Peyer's patch (tissue), 4 donors: Measurements from ENCODE around the gene ZNF787. TPM values are rescaled to one million over a fixed set of nuclear protein-coding genes. Genes with fewer than 3 reads are reported as not detected.
A peak's percentile ranks its signal among the peaks of the same experiment; 100 is the strongest.

Experiments
- DNase-seq, 3 donors: peaks; one replicate each; pipeline ENCODE4 v3.0.0-alpha.2; 2017 to 2019
- H3K27ac ChIP-seq, 4 donors: fragments of 200-600 bp; sonication (generic); one replicate each; pipeline ENCODE4 v1.5.1; 2016 to 2019
- H3K27me3 ChIP-seq, 2 donors: fragments of 200-600 bp; sonication (generic); one replicate each; pipeline ENCODE4 v1.5.1; 2019
- H3K36me3 ChIP-seq, 3 donors: fragments of 200-600 bp; sonication (generic); one replicate each; pipeline ENCODE4 v1.5.1; 2016 to 2019
- H3K4me1 ChIP-seq, 4 donors: fragments of 200-600 bp; sonication (generic); one replicate each; pipeline ENCODE4 v1.5.1; 2016 to 2019
- H3K4me3 ChIP-seq, 4 donors: fragments of 200-600 bp; sonication (generic); 1 replicate in 3 of 4; 2 replicates in 1 of 4; pipeline ENCODE4 v1.5.1; 2016 to 2019; ENCODE audit warnings: mild to moderate bottlenecking in 1 of 4
- H3K9me3 ChIP-seq, 4 donors: fragments of 200-600 bp; sonication (generic); one replicate each; pipeline ENCODE4 v1.5.1; 2016 to 2019; ENCODE audit warnings: mild to moderate bottlenecking in 1 of 4
- CTCF ChIP-seq, 6 experiments: fragments of 450-650 bp in 4 of 6; fragments of 200-600 bp in 2 of 6; sonication (generic) in 1 of 6; IDR thresholded peaks; one replicate each; pipeline ENCODE4 v1.5.1; 2017 to 2019; ENCODE audit warnings: antibody characterized with exemption in 6 of 6, mild to moderate bottlenecking in 3 of 6, moderate library complexity in 1 of 6
- POLR2A ChIP-seq, 2 donors: fragments of 450-650 bp; IDR thresholded peaks; one replicate each; pipeline ENCODE4 v1.5.1; 2017; ENCODE audit warnings: antibody characterized with exemption in 2 of 2, mild to moderate bottlenecking in 2 of 2, moderate library complexity in 2 of 2
- total RNA-seq, 4 donors: library from RNA; depleted of rRNA; stranded (reverse); fragments of >200 nt; gene quantifications; one replicate each; pipeline ENCODE4 v1.1.0, GENCODE V29; 2016

The ZNF787 gene
- total RNA-seq, 4 donors from 2014 or later = 19.0 to 42.1 (median 26.9) TPM

- TF ChIP-seq POLR2A (IDR thresholded peaks at IDR 0.05) (no peak), CTCF (IDR thresholded peaks at IDR 0.05) (no peak)
- Histone ChIP-seq H3K36me3 (peaks cover 0 to 16% (median 0%) of the 10 kb centered on the region in 3 donors), H3K4me3 (no peak overlapping the region), H3K27me3 (no peaks in the 10 kb centered on the region), H3K9me3 (no peaks in the 10 kb centered on the region), H3K4me1 (no peaks in the 10 kb centered on the region), H3K27ac (no peak overlapping the region)
- no peak for DNase-seq
Observed at GRCh38 chr19:56161534-56161933, 40.4 kb upstream of the ZNF787 start.

GRCh38 chr19:56159622-56160271, 38.7 kb upstream of the ZNF787 start:
- Histone ChIP-seq H3K36me3 (peaks cover 0 to 18% (median 0%) of the 10 kb centered on the region in 3 donors), H3K27ac (no peak overlapping the region), H3K4me1 (no peaks in the 10 kb centered on the region), H3K27me3 (no peaks in the 10 kb centered on the region), H3K9me3 (no peaks in the 10 kb centered on the region), H3K4me3 (no peak overlapping the region)
- TF ChIP-seq POLR2A (IDR thresholded peaks at IDR 0.05) (no peak), CTCF (IDR thresholded peaks at IDR 0.05) (no peak)
- no peak for DNase-seq

DNA sequence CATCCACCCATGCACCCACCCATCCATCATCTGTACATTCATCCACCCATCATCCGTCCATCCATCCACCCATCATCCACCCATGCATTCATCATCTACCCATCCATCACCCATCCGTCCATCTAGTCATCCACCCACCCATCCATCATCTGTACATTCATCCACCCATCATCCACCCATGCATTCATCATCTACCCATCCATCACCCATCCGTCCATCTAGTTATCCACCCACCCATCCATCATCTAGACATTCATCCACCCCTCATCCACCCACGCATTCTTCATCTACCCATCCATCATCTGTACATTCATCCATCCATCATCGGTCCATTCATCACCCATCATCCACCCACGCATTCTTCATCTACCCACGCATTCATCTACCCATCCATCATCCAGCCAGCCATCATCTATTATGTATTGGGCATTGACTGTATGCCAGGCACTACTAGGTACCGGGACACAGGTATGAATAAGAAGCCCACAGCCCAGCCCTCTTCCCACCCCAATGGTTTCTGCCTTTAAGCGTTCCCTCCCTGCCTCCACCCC, 38.0 kb upstream of the ZNF787 start:
- peaks cover 0 to 20% (median 0%) of the 10 kb centered on the region in 3 donors for H3K36me3 ChIP-seq
- TF ChIP-seq POLR2A (IDR thresholded peaks at IDR 0.05) = no peak
- TF ChIP-seq CTCF (IDR thresholded peaks at IDR 0.05) = no peak
- H3K4me1 ChIP-seq = no peaks in the 10 kb centered on the region
- no peaks in the 10 kb centered on the region for H3K9me3 ChIP-seq
- H3K4me3 ChIP-seq = no peak overlapping the region
- DNase-seq = no peak
- H3K27ac ChIP-seq = no peak overlapping the region
- no peaks in the 10 kb centered on the region for H3K27me3 ChIP-seq

DNA sequence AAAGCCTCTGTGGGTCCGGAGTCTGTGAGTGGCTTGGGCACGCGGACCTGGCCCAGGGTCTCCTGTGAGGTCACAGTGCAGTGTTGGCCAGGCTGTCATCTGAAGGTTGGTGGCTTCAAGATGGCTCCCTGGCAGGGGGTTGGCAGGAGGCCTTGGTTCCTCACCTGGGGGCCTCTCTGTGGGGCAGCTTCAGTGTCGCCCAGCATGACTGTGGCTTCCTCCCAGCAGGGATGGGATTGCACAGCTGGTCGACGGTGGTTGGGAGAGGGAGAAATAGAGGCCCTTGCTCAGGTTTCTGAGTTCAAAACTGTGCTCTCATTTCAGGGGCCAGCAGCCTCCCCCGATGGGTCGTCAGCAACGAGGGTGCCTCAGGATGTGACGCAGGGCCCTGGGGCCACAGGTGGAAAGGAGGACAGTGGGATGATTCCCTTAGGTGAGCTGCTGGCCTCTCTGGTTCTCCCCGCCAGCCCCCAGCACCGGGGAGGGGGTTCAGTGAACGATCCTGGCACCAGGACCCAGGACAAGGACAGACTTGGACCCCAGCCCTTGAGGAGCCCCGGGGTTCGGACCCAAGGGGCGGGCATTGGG, 37.2 kb upstream of the ZNF787 start:
- no peaks in the 10 kb centered on the region for H3K4me1 ChIP-seq
- peaks cover 0 to 20% (median 0%) of the 10 kb centered on the region in 3 donors for H3K36me3 ChIP-seq

DNA sequence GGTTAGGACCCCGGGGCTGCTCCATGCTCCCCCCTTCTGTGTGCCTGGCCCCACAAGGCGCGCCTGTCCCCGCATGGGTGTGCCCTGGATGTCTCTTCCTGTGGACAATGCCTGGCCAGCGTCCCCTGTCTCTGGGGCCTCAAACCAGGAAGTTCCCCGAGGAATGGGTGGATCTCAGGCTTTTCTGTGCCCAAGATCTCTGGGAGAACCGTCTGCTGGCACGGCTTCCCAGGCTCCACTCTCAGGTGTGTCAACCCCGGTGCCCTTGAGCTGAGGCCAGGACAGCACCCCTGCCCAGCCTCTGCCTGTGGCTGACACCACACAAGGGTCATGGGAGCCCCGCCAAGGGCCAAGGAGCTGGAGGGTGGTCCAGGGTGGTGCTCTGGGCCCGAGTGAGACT, 35.7 kb upstream of the ZNF787 start:
- H3K9me3 ChIP-seq = no peaks in the 10 kb centered on the region
- H3K36me3 ChIP-seq = peaks cover 0 to 20% (median 0%) of the 10 kb centered on the region in 3 donors
- no peaks in the 10 kb centered on the region for H3K4me1 ChIP-seq
- no peak for TF ChIP-seq CTCF (IDR thresholded peaks at IDR 0.05)
- H3K27ac ChIP-seq = peak overlapping the region in 1 of 4 donors; percentile 41
- no peak overlapping the region for H3K4me3 ChIP-seq
- DNase-seq = no peak
- H3K27me3 ChIP-seq = no peaks in the 10 kb centered on the region

More for the DNA sequence above, 37.2 kb upstream of the ZNF787 start:
- Histone ChIP-seq H3K27me3 (no peaks in the 10 kb centered on the region), H3K9me3 (no peaks in the 10 kb centered on the region), H3K27ac (no peak overlapping the region), H3K4me3 (no peak overlapping the region)
- TF ChIP-seq POLR2A (IDR thresholded peaks at IDR 0.05) (no peak), CTCF (IDR thresholded peaks at IDR 0.05) (no peak)
- DNase-seq = no peak
